ENCODE results near the gene MSL1. TPM values are rescaled to one million over a fixed set of nuclear protein-coding genes. Genes with fewer than 3 reads are reported as not detected.

MSL1 gene
- total and polyA plus RNA-seq, 2 of the 13 experiments (the other 11 are each of a cell fraction or from before 2014, with no cell fraction given), result 63.8 to 88.5 TPM

- TF ChIP-seq MLXIP (CRISPR knock-in tag; IDR thresholded peaks at IDR 0.05; ENCODE audit: borderline replicate concordance) (no peak), ZNF878 (CRISPR knock-in tag; IDR thresholded peaks at IDR 0.05) (peak; percentile 27; the same call in 1 of the 2 replicates), RELA (CRISPR knock-in tag; IDR thresholded peaks at IDR 0.05) (no peak)
Measured at GRCh38 chr17:40101367-40102210, 20.2 kb upstream of the MSL1 start (continued).

- peaks cover 14% of the 10 kb centered on the region for H3K79me2 ChIP-seq (ENCODE audit: insufficient read depth, low read length)
- DNase-seq (ENCODE audit: low spot score) (no peak), FAIRE-seq (peak; percentile 66), ATAC-seq (no peak)
- peaks cover 0 to 9% of the 10 kb centered on the region in 2 experiments; a peak in 1 of 5 replicates for H3K27me3 ChIP-seq (ENCODE audit: control insufficient read depth in 1 of 2, insufficient read depth in 2 of 2, low read length in 2 of 2)
- peak overlapping the region; percentile 42 for H3K9ac ChIP-seq (ENCODE audit: insufficient read depth, low read depth, low read length)
- intact Hi-C loops (cut with micrococcal nuclease; ENCODE audit: unreplicated experiment), result loop anchor here (10.0 kb wide), 1 partner anchor 178 kb away; the partner anchor contains the start of genes LRRC3C and ORMDL3
- no TSS peak for BruUV-seq (replicated peaks)
- no peaks in the 10 kb centered on the region for H3K36me3 ChIP-seq (replicated peaks in 1 of 2; ENCODE audit: control insufficient read depth in 1 of 2, insufficient read depth in 2 of 2, low read length in 2 of 2)
- ChIA-PET POLR2A (interaction anchor here (0.6 to 8.1 kb wide), 8 partner anchors 9 to 136 kb away, joined by 3 to 568 read pairs (median 7); partner anchors contain the start of genes CASC3, MED24 and MSL1), CTCF (ENCODE audit: low intra/inter-chr PET ratio, low total read pairs) (interaction anchor here (1.0 kb wide), 1 partner anchor 10 kb away, joined by 3 read pairs; no protein-coding TSS in a partner anchor)
- in situ Hi-C loops (cut with HindIII; ENCODE audit: extremely low pct_ligation_motif_present, low pct_unique_long_range_greater_than_20kb), result no loop called here
- 5% methylated on average over 3 of the region's 3 CpGs for WGBS (ENCODE audit: low lambda C conversion rate)
- H2AFZ ChIP-seq (ENCODE audit: low read length), result no peak overlapping the region
- no peaks in the 10 kb centered on the region for H3K9me3 ChIP-seq (ENCODE audit: low read length)
- peak overlapping the region; percentile 16 for H3K27ac ChIP-seq (ENCODE audit: extremely low read length, insufficient read depth, low read length)
- H3K4me1 ChIP-seq (ENCODE audit: insufficient read depth, low read length), result peaks cover 96% of the 10 kb centered on the region
- H4K20me1 ChIP-seq (ENCODE audit: insufficient read depth, low read length), result no peaks in the 10 kb centered on the region
- H3K4me2 ChIP-seq (ENCODE audit: low read depth, low read length), result peak overlapping the region; percentile 66
- peak overlapping the region in 2 of 3 experiments; percentile 12 to 47; a peak in 3 of 6 replicates for H3K4me3 ChIP-seq (replicated peaks in 1 of 3; ENCODE audit: insufficient read depth in 1 of 3, low read depth in 2 of 3, low read length in 3 of 3)
- TF ChIP-seq ELF3 (CRISPR knock-in tag; IDR thresholded peaks at IDR 0.05) (peak; percentile 48; the same call in 1 of the 2 replicates), MED1 (CRISPR knock-in tag; IDR thresholded peaks at IDR 0.05) (0 out of 2 replicates have a peak, but pooled peaks have one; percentile 23), SIX4 (CRISPR knock-in tag; IDR thresholded peaks at IDR 0.05) (no peak), ZNF235 (CRISPR knock-in tag; IDR thresholded peaks at IDR 0.05; ENCODE audit: borderline replicate concordance) (no peak), CREM (IDR thresholded peaks at IDR 0.05) (no peak), CREM (CRISPR knock-in tag; IDR thresholded peaks at IDR 0.05) (no peak), SOX13 (IDR thresholded peaks at IDR 0.05) (no peak), SOX13 (CRISPR knock-in tag; conservative IDR thresholded peaks at IDR 0.05 in 1 of 2, IDR thresholded peaks at IDR 0.05 in 1 of 2) (0 out of 4 replicates have a peak, but pooled peaks of 1 of the 2 experiments have one; percentile 41), SMAD9 (CRISPR knock-in tag; IDR thresholded peaks at IDR 0.05) (no peak), FIP1L1 (IDR thresholded peaks at IDR 0.05; ENCODE audit: borderline replicate concordance, insufficient read depth, low read depth, low read length) (no peak), ISL2 (CRISPR knock-in tag; IDR thresholded peaks at IDR 0.05) (no peak), ZNF354B (CRISPR knock-in tag; IDR thresholded peaks at IDR 0.05) (peak; percentile 71; the same call in 1 of the 2 replicates)
- TF ChIP-seq, protein P1, sequence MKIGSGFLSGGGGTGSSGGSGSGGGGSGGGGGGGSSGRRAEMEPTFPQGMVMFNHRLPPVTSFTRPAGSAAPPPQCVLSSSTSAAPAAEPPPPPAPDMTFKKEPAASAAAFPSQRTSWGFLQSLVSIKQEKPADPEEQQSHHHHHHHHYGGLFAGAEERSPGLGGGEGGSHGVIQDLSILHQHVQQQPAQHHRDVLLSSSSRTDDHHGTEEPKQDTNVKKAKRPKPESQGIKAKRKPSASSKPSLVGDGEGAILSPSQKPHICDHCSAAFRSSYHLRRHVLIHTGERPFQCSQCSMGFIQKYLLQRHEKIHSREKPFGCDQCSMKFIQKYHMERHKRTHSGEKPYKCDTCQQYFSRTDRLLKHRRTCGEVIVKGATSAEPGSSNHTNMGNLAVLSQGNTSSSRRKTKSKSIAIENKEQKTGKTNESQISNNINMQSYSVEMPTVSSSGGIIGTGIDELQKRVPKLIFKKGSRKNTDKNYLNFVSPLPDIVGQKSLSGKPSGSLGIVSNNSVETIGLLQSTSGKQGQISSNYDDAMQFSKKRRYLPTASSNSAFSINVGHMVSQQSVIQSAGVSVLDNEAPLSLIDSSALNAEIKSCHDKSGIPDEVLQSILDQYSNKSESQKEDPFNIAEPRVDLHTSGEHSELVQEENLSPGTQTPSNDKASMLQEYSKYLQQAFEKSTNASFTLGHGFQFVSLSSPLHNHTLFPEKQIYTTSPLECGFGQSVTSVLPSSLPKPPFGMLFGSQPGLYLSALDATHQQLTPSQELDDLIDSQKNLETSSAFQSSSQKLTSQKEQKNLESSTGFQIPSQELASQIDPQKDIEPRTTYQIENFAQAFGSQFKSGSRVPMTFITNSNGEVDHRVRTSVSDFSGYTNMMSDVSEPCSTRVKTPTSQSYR (CRISPR knock-in tag; IDR thresholded peaks at IDR 0.05; ENCODE audit: borderline replicate concordance), result no peak
Measured at GRCh38 chr17:40103071-40103661, 18.6 kb upstream of the MSL1 start.
